Measurements from ENCODE around the gene ZBTB42.

The ZBTB42 gene

DNA sequence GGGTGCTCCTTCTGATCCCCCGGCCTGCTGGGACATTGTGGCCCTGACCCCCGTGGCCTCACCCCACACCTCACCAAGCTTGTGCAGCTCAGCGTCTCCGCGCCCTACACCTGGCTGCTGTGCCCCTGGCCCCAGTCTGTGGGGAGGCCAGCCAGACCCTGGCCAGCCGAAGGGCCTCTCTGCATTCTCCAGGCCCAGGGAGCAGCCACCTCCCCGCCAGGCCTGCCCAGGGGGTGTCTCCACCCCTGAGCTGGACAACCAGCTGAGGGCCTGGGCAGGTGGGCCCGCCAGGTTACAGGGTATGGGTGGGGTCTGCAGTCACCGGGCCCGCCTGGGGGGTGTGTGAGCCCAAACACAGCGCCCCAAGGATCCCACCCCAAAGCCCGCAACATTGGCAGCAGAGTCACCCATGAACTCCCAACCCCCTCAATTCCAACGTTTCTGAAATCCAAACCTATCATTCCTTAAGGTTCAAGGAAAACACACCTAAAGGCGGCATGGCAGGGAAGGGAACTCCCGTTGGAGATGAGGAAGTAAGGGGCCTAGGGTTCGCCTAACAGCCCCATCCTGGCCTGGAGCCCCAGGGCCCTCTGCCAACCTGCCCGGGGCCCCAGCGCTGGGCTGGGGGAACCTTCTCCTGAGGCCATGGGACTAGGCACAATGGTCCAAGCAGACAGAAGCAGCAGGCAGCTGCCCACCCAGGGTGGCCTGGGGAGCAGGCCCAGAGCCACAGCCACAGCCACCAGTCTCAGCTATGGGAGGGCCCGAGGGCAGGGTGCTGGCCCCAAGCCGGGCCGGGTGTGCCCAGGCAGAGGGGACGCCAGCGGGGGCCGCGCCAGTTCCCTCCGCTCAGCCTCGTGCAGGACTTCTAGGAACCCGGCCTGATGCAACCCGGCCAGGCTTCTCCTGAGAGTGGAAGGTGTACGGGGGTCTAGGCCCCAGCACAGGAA is 13.9 kb upstream of the ZBTB42 start:
- H3K9me3 ChIP-seq (ENCODE audit: control insufficient read depth, insufficient read depth, low read length) = no peaks in the 10 kb centered on the region
- H3K4me3 ChIP-seq (ENCODE audit: low read length) = no peak overlapping the region
- H3K36me3 ChIP-seq (ENCODE audit: control insufficient read depth, low read length) = peaks cover 35% of the 10 kb centered on the region
- H3F3A ChIP-seq (ENCODE audit: control insufficient read depth, insufficient read depth) = no peaks in the 10 kb centered on the region
- H4K20me1 ChIP-seq (ENCODE audit: control insufficient read depth, insufficient read depth, low read depth, low read length) = no peaks in the 10 kb centered on the region
- H3K9me2 ChIP-seq (replicated peaks; ENCODE audit: control insufficient read depth, low read length) = no peaks in the 10 kb centered on the region
- H3K79me2 ChIP-seq (ENCODE audit: control insufficient read depth, low read length) = peaks cover 39% of the 10 kb centered on the region
- H3K4me2 ChIP-seq (ENCODE audit: low read length) = no peak overlapping the region
- no peaks in the 10 kb centered on the region for H3K4me1 ChIP-seq (ENCODE audit: control insufficient read depth, low read length)
- TF ChIP-seq CTCF (IDR thresholded peaks at IDR 0.05; ENCODE audit: low read depth, low read length, poor library complexity, severe bottlenecking) = no peak
- TF ChIP-seq EZH2phosphoT487 (IDR thresholded peaks at IDR 0.05; ENCODE audit: borderline replicate concordance, low read length) = no peak
- no peaks in the 10 kb centered on the region for H3K27me3 ChIP-seq (ENCODE audit: control insufficient read depth, low read length)
- H3K27ac ChIP-seq (ENCODE audit: low read depth, low read length) = no peak overlapping the region

- no peaks in the 10 kb centered on the region for H3K9me2 ChIP-seq (replicated peaks; ENCODE audit: control insufficient read depth, low read length)
- H3K4me3 ChIP-seq (ENCODE audit: low read length) = no peak overlapping the region
- H3K4me2 ChIP-seq (ENCODE audit: low read length) = no peak overlapping the region
- H3K27me3 ChIP-seq (ENCODE audit: control insufficient read depth, low read length) = no peaks in the 10 kb centered on the region
- H3K36me3 ChIP-seq (ENCODE audit: control insufficient read depth, low read length) = peaks cover 41% of the 10 kb centered on the region
- H4K20me1 ChIP-seq (ENCODE audit: control insufficient read depth, insufficient read depth, low read depth, low read length) = no peaks in the 10 kb centered on the region
- H3F3A ChIP-seq (ENCODE audit: control insufficient read depth, insufficient read depth) = no peaks in the 10 kb centered on the region
- H3K79me2 ChIP-seq (ENCODE audit: control insufficient read depth, low read length) = peaks cover 46% of the 10 kb centered on the region
- no peaks in the 10 kb centered on the region for H3K4me1 ChIP-seq (ENCODE audit: control insufficient read depth, low read length)
- no peak for TF ChIP-seq EZH2phosphoT487 (IDR thresholded peaks at IDR 0.05; ENCODE audit: borderline replicate concordance, low read length)
- no peak overlapping the region for H3K27ac ChIP-seq (ENCODE audit: low read depth, low read length)
- no peaks in the 10 kb centered on the region for H3K9me3 ChIP-seq (ENCODE audit: control insufficient read depth, insufficient read depth, low read length)
These were observed 13.2 kb upstream of the ZBTB42 start for GRCh38 chr14:104787736-104788135.

- Histone ChIP-seq H4K20me1 (ENCODE audit: control insufficient read depth, insufficient read depth, low read depth, low read length) (no peaks in the 10 kb centered on the region), H3K79me2 (ENCODE audit: control insufficient read depth, low read length) (peaks cover 52% of the 10 kb centered on the region), H3K36me3 (ENCODE audit: control insufficient read depth, low read length) (peaks cover 41% of the 10 kb centered on the region)
These were observed 12.6 kb upstream of the ZBTB42 start for GRCh38 chr14:104788161-104788818.

More at GRCh38 chr14:104788161-104788818, 12.6 kb upstream of the ZBTB42 start:
- Histone ChIP-seq H3K4me2 (ENCODE audit: low read length) (no peak overlapping the region), H3K27me3 (ENCODE audit: control insufficient read depth, low read length) (no peaks in the 10 kb centered on the region), H3K4me3 (ENCODE audit: low read length) (no peak overlapping the region), H3K9me3 (ENCODE audit: control insufficient read depth, insufficient read depth, low read length) (no peaks in the 10 kb centered on the region), H3F3A (ENCODE audit: control insufficient read depth, insufficient read depth) (no peaks in the 10 kb centered on the region), H3K9me2 (replicated peaks; ENCODE audit: control insufficient read depth, low read length) (no peaks in the 10 kb centered on the region), H3K27ac (ENCODE audit: low read depth, low read length) (no peak overlapping the region), H3K4me1 (ENCODE audit: control insufficient read depth, low read length) (no peaks in the 10 kb centered on the region)
- TF ChIP-seq EZH2phosphoT487 (IDR thresholded peaks at IDR 0.05; ENCODE audit: borderline replicate concordance, low read length) (no peak), CTCF (IDR thresholded peaks at IDR 0.05; ENCODE audit: low read depth, low read length, poor library complexity, severe bottlenecking) (no peak)

All from DOHH2 (cell line).